Large intestine (tissue), 3 donors: ENCODE data around the gene WASF3. TPM values are rescaled to one million over a fixed set of nuclear protein-coding genes. Genes with fewer than 3 reads are reported as not detected.

Experiments
- DNase-seq, 2 donors: peaks; one replicate each; pipeline versions ENCODE4 v3.0.0 to v3.0.0-alpha.2; 2013
- H3K27ac ChIP-seq: one replicate; pipeline ENCODE4 v1.5.1; 2013; ENCODE audit warnings: low read length
- H3K27me3 ChIP-seq: 2 replicates; pipeline ENCODE4 v1.6.1; 2013; ENCODE audit warnings: low read length; ENCODE audit not compliant: control insufficient read depth, insufficient read depth
- H3K36me3 ChIP-seq: 2 replicates; pipeline ENCODE4 v1.6.1; 2013; ENCODE audit warnings: low read length; ENCODE audit not compliant: control insufficient read depth, insufficient read depth
- H3K4me1 ChIP-seq: one replicate; pipeline ENCODE4 v1.6.1; 2013; ENCODE audit warnings: low read length; ENCODE audit not compliant: control insufficient read depth, insufficient read depth
- H3K4me3 ChIP-seq: one replicate; pipeline ENCODE4 v1.5.1; 2013; ENCODE audit warnings: low read length
- H3K9me3 ChIP-seq: one replicate; pipeline ENCODE4 v1.6.1; 2013; ENCODE audit warnings: mild to moderate bottlenecking, low read depth, low read length, moderate library complexity; ENCODE audit not compliant: control insufficient read depth
- WGBS: methylation state at CpG from one replicate; pipeline ENCODE4 v1.1.5; 2013; ENCODE audit warnings: low lambda C conversion rate; ENCODE audit not compliant: insufficient coverage; 5-methylcytosine and 5-hydroxymethylcytosine counted together
- polyA plus RNA-seq: library from polyadenylated mRNA; unstranded; fragments of 120-200 nt; gene quantifications from one replicate; pipeline ENCODE4 v1.2.1, GENCODE V29; 2013

Gene WASF3
- polyA plus RNA-seq, 1 donor = 4.6 TPM

GRCh38 chr13:26709461-26709860 lies 152.0 kb downstream of the WASF3 start:
- Histone ChIP-seq H3K27me3 (peaks cover 3% of the 10 kb centered on the region), H3K4me3 (no peak overlapping the region), H3K9me3 (no peaks in the 10 kb centered on the region), H3K4me1 (no peaks in the 10 kb centered on the region), H3K27ac (no peak overlapping the region), H3K36me3 (no peaks in the 10 kb centered on the region)
- DNase-seq = no peak
- no CpG with 5 or more reads among the region's 7 CpGs for WGBS

GRCh38 chr13:26710166-26710565 lies 152.7 kb downstream of the WASF3 start:
- peaks cover 3% of the 10 kb centered on the region for H3K27me3 ChIP-seq
- no peak overlapping the region for H3K4me3 ChIP-seq
- H3K9me3 ChIP-seq = no peaks in the 10 kb centered on the region
- DNase-seq = no peak
- WGBS = no CpG with 5 or more reads among the region's 13 CpGs
- H3K36me3 ChIP-seq = no peaks in the 10 kb centered on the region
- no peaks in the 10 kb centered on the region for H3K4me1 ChIP-seq
- H3K27ac ChIP-seq = no peak overlapping the region

- Histone ChIP-seq H3K27ac (no peak overlapping the region), H3K27me3 (peaks cover 3% of the 10 kb centered on the region), H3K36me3 (no peaks in the 10 kb centered on the region), H3K4me1 (no peaks in the 10 kb centered on the region), H3K9me3 (no peaks in the 10 kb centered on the region), H3K4me3 (no peak overlapping the region)
- DNase-seq = no peak
- 83% methylated on average over 3 of the region's 4 CpGs for WGBS
Measured at GRCh38 chr13:26711211-26711610, 153.7 kb downstream of the WASF3 start.

GRCh38 chr13:26713341-26713740 lies 155.9 kb downstream of the WASF3 start:
- DNase-seq = no peak
- Histone ChIP-seq H3K27ac (no peak overlapping the region), H3K4me3 (no peak overlapping the region), H3K4me1 (no peaks in the 10 kb centered on the region), H3K36me3 (no peaks in the 10 kb centered on the region), H3K27me3 (peaks cover 3% of the 10 kb centered on the region), H3K9me3 (no peaks in the 10 kb centered on the region)
- WGBS = no CpG with 5 or more reads among the region's 1 CpG

GRCh38 chr13:26716984-26717383 lies 159.5 kb downstream of the WASF3 start:
- Histone ChIP-seq H3K4me3 (no peak overlapping the region), H3K27ac (no peak overlapping the region), H3K36me3 (no peaks in the 10 kb centered on the region), H3K27me3 (no peaks in the 10 kb centered on the region), H3K4me1 (no peaks in the 10 kb centered on the region), H3K9me3 (no peaks in the 10 kb centered on the region)
- DNase-seq = no peak
- WGBS = no CpG with 5 or more reads among the region's 3 CpGs

GRCh38 chr13:26718146-26718545 lies 160.7 kb downstream of the WASF3 start:
- Histone ChIP-seq H3K27ac (no peak overlapping the region), H3K4me3 (no peak overlapping the region), H3K36me3 (no peaks in the 10 kb centered on the region), H3K27me3 (no peaks in the 10 kb centered on the region), H3K4me1 (no peaks in the 10 kb centered on the region), H3K9me3 (peaks cover 4% of the 10 kb centered on the region)
- DNase-seq = no peak
- WGBS = no CpG with 5 or more reads among the region's 8 CpGs

- Histone ChIP-seq H3K27ac (no peak overlapping the region), H3K9me3 (peaks cover 4% of the 10 kb centered on the region), H3K4me1 (no peaks in the 10 kb centered on the region), H3K4me3 (no peak overlapping the region), H3K27me3 (no peaks in the 10 kb centered on the region), H3K36me3 (no peaks in the 10 kb centered on the region)
- no CpG with 5 or more reads among the region's 5 CpGs for WGBS
- no peak for DNase-seq
Measured at GRCh38 chr13:26718872-26719271, 161.4 kb downstream of the WASF3 start.

GRCh38 chr13:26719356-26719945 lies 162.0 kb downstream of the WASF3 start:
- Histone ChIP-seq H3K36me3 (no peaks in the 10 kb centered on the region), H3K27me3 (no peaks in the 10 kb centered on the region), H3K4me3 (no peak overlapping the region), H3K9me3 (peaks cover 4% of the 10 kb centered on the region), H3K27ac (no peak overlapping the region), H3K4me1 (no peaks in the 10 kb centered on the region)
- no peak for DNase-seq
- WGBS = 13% methylated on average over 1 of the region's 5 CpGs

- WGBS = no CpG with 5 or more reads among the region's 26 CpGs
- Histone ChIP-seq H3K4me1 (no peaks in the 10 kb centered on the region), H3K27ac (no peak overlapping the region), H3K27me3 (no peaks in the 10 kb centered on the region), H3K9me3 (peaks cover 4% of the 10 kb centered on the region), H3K4me3 (no peak overlapping the region), H3K36me3 (no peaks in the 10 kb centered on the region)
- no peak for DNase-seq
Measured at GRCh38 chr13:26721251-26722121, 164.0 kb downstream of the WASF3 start.

- peaks cover 4% of the 10 kb centered on the region for H3K9me3 ChIP-seq
- no peaks in the 10 kb centered on the region for H3K4me1 ChIP-seq
- no peak for DNase-seq
- H3K27me3 ChIP-seq = no peaks in the 10 kb centered on the region
- H3K4me3 ChIP-seq = no peak overlapping the region
- no peak overlapping the region for H3K27ac ChIP-seq
- H3K36me3 ChIP-seq = no peaks in the 10 kb centered on the region
- WGBS = 93% methylated on average over 3 of the region's 5 CpGs
Measured at GRCh38 chr13:26722321-26722720, 164.8 kb downstream of the WASF3 start.
